HG02763 (cell line): ENCODE measurements around the gene OVCA2.

Source experiments
- ATAC-seq: cut with Tn5 transposase; IDR thresholded peaks from one replicate; pipeline ENCODE4 v1.9.1; 2021; ENCODE audit warnings: mild to moderate bottlenecking, moderate library complexity; ENCODE audit not compliant: unreplicated experiment

Gene OVCA2

GRCh38 chr17:2051933-2052559 is 10.2 kb downstream of the OVCA2 start:
- no peak for ATAC-seq

DNA sequence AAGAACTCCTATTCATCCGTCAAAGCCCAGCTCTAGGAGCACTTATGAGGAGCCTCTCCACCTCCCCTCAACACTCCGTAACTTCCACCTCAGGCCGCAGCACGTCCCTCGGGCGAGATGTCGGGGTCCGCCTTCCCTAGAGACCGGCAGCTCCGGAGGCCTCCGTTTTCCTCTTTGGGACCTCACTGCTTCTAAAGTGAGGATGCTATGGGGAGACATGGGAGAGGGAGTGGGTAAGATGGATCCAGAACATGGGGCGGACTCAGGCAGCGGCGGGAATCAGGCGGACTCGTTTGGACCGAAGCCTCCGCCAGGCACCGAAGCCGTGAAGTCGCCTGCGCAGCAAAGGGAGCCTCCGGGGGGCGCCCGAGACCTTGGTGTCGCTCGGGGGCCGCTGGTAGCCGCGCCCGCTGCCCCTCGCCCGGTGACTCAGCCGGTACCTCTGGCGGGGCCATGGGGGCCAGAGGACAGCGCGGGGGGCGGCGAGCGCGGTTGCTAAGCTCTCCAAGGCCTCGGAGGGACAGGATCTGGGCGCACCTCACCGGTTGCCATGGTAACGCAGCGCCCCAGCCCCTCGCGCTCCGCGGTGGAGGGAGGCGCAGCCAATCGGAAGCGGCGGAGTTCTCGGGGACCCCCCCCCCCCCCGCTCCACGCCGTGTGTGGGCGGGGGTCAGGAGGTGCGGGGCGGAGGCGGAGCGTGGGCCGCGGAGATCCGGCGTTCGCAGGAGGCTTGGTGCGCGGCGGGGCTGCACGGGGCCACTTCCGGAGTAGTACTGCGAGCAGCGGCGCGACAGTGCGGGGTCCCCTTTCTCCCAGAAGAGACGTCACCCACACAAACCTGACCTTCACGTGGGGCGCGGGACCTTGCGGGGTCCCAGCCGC is 11.8 kb downstream of the OVCA2 start:
- no peak for ATAC-seq

DNA sequence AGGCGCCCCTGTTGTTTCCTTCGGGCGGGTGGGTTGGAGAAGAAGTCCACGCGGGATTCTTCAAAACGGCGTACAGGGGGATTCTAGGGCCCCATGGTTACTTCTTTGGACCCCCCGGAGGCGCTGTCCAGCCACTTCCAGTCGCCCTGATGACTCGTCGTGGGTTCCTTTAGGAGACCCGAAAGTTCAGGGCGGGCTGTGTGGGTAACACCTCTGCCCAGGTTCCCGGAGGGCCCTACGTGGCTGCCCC is 12.4 kb downstream of the OVCA2 start:
- ATAC-seq, result no peak

GRCh38 chr17:2054512-2055291 is 12.9 kb downstream of the OVCA2 start, which contains the start of gene HIC1:
HIC1 (plus strand) TSS chr17:2055103; CDS start chr17:2056691, 1,588 bp downstream.
- peak; percentile 32 for ATAC-seq

DNA sequence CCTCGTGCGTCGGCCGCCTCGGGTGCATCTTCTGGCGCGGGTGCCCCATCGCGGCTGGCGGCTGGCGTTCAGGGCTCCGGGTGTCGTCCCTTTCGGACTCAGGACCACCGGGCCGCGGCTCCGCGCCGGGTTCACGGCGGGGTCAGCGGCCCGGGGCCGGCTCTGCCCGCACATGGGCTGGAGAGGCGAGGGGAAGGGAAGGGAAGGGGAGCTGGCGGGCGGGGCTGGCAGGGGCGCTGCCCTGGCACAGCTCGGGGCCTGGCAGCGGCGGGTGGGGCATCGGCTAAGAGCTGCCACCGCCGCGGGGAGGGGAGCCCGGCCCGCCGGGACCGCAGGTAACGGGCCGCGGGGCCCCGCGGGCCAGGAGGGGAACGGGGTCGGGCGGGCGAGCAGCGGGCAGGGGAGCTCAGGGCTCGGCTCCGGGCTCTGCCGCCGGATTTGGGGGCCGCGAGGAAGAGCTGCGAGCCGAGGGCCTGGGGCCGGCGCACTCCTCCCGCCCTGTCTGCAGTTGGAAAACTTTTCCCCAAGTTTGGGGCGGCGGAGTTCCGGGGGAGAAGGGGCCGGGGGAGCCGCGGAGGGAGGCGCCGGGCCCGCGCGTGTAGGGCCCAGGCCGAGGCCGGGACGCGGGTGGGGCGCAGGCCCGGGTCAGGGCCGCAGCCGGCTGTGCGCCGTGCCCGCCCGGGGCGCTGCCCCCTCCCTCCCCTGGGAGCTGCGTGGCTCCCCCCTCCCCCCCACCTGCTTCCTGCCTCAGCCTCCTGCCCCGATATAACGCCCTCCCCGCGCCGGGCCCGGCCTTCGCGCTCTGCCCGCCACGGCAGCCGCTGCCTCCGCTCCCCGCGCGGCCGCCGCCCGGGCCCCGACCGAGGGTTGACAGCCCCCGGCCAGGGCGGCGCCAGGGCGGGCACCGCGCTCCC is 13.7 kb downstream of the OVCA2 start:
- ATAC-seq, result no peak

DNA sequence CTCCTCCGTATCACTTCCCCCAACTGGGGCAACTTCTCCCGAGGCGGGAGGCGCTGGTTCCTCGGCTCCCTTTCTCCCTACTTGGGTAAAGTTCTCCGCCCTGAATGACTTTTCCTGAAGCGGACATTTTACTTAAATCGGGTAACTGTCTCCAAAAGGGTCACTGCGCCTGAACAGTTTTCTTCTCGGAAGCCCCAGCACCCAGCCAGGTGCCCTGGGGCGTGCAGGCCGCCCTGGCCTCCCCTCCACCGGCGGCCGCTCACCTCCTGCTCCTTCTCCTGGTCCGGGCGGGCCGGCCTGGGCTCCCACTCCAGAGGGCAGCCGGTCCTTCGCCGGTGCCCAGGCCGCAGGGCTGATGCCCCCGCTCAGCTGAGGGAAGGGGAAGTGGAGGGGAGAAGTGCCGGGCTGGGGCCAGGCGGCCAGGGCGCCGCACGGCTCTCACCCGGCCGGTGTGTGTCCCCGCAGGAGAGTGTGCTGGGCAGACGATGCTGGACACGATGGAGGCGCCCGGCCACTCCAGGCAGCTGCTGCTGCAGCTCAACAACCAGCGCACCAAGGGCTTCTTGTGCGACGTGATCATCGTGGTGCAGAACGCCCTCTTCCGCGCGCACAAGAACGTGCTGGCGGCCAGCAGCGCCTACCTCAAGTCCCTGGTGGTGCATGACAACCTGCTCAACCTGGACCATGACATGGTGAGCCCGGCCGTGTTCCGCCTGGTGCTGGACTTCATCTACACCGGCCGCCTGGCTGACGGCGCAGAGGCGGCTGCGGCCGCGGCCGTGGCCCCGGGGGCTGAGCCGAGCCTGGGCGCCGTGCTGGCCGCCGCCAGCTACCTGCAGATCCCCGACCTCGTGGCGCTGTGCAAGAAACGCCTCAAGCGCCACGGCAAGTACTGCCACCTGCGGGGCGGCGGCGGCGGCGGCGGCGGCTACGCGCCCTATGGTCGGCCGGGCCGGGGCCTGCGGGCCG is 14.7 kb downstream of the OVCA2 start:
- no peak for ATAC-seq

GRCh38 chr17:2057175-2057759 is 15.4 kb downstream of the OVCA2 start:
- no peak for ATAC-seq

GRCh38 chr17:2057760-2058585 is 16.2 kb downstream of the OVCA2 start:
- ATAC-seq, result no peak

GRCh38 chr17:2058586-2059546 is 17.0 kb downstream of the OVCA2 start:
- ATAC-seq, result no peak

DNA sequence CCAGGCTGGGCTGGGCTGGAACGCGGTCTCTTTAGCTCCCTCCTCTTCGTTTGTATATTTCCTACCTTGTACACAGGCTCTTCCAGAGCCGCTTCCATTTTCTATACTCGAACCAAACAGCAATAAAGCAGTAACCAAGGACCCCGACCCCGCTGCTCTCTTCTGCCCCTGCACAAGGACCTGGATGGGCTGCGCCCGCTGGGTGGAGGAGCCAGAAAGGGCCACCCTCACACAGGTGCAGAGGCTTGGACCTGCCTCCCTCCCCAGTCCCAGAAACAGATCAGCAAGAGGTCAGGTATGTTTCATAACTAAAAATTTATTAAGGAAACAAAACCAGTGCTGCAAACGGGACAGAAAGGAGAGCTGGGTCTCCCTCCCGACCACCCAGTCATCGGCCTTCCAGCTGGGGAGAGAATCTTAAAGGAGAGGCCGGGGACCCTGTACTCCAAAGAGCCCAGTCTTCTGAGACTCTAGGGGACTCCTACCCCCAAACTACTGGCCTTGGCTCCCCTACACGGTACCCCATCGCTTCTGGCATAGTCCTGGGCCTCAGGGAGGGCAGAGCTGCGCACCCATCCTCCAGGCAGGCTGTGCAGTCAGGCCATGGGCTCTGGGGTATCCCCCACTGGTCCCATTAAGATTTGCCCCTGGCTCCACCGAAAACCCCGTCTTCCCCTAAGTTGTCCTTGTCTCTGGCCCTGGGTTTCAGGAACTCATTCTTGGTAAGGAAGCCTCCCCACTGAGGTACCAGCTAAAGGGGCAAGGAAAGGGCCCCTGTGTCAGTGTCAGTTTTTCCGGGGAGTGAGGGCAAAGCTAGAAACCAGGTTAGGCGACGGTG is 17.9 kb downstream of the OVCA2 start:
- ATAC-seq, result no peak

DNA sequence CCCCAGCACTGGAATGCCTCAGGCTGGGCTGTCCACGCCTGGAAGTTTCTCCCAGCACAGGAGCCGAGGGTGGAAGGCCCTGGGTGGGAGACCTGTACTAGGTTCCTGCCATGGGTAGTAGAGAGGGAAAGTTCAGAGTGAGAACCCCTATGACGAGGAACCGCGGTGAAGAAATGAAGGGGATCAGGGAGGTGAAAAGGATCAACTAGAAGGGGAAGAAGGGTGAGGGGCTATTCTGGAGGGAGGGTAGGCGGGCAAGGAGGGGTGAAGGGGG is 18.5 kb downstream of the OVCA2 start:
- ATAC-seq, result no peak

- no peak for ATAC-seq
These were observed 19.0 kb downstream of the OVCA2 start for GRCh38 chr17:2060681-2061440.

DNA sequence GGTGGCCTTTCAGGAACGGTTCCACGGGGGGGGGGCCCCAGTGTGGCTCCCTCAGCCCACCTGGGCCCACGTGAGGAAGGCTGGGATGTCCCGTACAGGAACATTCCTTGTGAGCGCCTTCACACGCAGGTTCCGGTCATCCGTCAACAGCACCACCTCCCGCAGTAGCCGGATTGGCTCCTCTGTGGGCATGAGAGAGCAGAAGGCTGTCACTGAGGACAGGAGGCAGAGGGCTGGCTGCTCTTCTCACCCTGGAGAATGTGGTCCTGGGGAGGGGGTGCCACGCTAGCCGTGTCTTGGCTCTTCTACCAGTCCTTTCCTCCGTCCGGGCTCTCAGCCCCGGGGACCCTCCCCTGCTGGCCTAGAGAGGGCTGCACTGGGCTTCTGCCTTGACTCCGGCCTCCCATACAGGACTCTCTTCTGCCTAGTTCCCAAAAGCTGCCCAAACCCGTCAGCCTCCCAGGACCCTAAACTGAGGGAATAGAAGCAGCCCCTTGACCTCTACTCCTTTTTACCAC is 19.7 kb downstream of the OVCA2 start:
- ATAC-seq, result no peak

DNA sequence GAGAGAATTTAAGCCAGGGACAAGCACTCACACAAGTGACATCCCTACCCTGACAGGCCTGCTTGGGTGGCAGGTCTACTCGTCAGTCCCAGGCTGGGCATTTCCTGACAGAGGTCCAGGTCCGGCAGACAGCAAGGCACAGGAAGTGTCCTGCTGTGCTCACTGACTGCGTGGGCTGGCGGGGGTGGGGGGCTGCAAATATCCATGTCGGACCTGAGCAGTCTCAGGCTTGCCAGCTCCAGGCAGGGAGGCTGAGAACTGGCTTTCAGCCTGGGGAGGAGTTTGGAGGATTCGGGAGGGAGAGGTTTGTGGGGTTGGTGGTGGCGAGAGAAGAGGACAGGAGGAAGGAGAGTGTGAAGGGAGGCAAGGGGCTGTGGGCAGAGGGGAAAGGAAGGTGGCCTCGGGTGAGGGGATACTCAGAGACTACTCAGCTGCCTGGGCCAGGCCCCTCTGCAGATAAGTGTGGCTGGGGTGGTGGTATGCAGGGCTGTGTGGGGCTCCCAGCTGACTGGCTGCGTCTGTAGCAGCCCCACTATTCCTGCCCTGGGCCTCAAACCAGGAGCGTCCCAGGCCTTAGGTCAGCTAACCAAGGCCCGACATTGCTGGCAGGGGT is 20.9 kb downstream of the OVCA2 start:
- ATAC-seq, result no peak
